HEK293T (cell line): ENCODE results near the gene SV2B.

ENCODE experiments used
- BHLHE40 ChIP-seq: fragments of 450-650 bp; IDR thresholded peaks from 2 replicates; pipeline ENCODE4 v1.6.1; 2016; ENCODE audit warnings: mild to moderate bottlenecking, moderate library complexity, borderline replicate concordance
- FOXA1 ChIP-seq: fragments of 450-650 bp; IDR thresholded peaks from 2 replicates; pipeline ENCODE4 v1.6.1; 2016; ENCODE audit warnings: mild to moderate bottlenecking
- FOXK2 ChIP-seq: fragments of 450-650 bp; IDR thresholded peaks from 2 replicates; pipeline ENCODE4 v1.6.1; 2016; ENCODE audit warnings: mild to moderate bottlenecking
- HDGF ChIP-seq: fragments of 450-650 bp; IDR thresholded peaks from 2 replicates; pipeline ENCODE4 v1.6.1; 2017; ENCODE audit warnings: antibody characterized with exemption, borderline replicate concordance
- SP1 ChIP-seq: fragments of 450-650 bp; IDR thresholded peaks from 2 replicates; pipeline ENCODE4 v1.6.1; 2017
- TARDBP ChIP-seq: fragments of 450-650 bp; IDR thresholded peaks from 2 replicates; pipeline ENCODE4 v1.6.1; 2016

DNA sequence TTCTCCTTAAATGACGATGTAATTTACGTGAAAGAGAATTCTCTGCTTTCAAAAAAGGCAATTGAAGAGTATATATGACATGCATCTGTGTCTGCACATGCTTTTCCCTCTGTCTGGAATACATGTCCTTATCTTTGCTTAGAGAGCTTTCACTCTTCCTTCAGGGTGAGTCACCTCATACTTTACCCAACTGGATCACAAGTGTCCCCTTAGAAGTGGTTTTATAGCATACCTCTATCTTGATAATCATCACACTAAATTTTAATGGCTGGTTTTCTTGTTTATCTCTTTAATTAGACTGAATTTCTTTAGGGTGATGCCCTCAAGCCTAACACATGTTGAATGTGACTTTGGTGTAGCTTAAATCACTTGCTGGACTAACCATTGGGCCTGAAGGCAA lies 178.9 kb downstream of the SV2B start:
- no peak for TF ChIP-seq TARDBP
- TF ChIP-seq FOXA1 = no peak
- TF ChIP-seq BHLHE40 = no peak
- no peak for TF ChIP-seq FOXK2
- TF ChIP-seq HDGF = no peak
- TF ChIP-seq SP1 = no peak
